GM19023 (cell line): ENCODE data around the gene FMO2.

Experiments
- ATAC-seq: cut with Tn5 transposase; IDR thresholded peaks from one replicate; pipeline ENCODE4 v1.9.1; 2021; ENCODE audit warnings: mild to moderate bottlenecking, moderate library complexity; ENCODE audit not compliant: unreplicated experiment

The FMO2 gene, protein sequence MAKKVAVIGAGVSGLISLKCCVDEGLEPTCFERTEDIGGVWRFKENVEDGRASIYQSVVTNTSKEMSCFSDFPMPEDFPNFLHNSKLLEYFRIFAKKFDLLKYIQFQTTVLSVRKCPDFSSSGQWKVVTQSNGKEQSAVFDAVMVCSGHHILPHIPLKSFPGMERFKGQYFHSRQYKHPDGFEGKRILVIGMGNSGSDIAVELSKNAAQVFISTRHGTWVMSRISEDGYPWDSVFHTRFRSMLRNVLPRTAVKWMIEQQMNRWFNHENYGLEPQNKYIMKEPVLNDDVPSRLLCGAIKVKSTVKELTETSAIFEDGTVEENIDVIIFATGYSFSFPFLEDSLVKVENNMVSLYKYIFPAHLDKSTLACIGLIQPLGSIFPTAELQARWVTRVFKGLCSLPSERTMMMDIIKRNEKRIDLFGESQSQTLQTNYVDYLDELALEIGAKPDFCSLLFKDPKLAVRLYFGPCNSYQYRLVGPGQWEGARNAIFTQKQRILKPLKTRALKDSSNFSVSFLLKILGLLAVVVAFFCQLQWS

GRCh38 chr1:171185091-171185490, at the start of gene FMO2:
Gene FMO2 (plus strand): TSS chr1:171185300. CDS start chr1:171185714, 414 bp downstream.
- no peak for ATAC-seq

DNA sequence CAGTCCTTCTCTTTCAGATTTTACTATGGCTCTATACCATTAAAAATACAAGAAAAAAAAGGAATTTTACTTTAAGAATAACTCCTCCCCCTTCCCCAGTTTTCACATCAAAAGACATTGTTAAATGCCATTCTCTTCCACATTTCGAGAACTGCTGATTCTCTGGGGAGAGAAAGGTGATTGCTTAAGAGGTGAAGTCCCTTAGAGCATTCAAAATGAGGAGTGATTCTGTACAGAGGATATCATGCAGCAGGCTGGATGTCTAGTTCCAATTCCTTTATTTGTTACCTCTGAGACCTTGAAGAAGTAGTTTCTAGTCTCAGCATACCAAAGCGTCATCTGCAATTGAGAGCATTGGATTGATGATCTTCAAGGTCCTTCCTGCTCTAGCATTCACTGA, 47.5 kb upstream of the FMO2 start:
- ATAC-seq = no peak

DNA sequence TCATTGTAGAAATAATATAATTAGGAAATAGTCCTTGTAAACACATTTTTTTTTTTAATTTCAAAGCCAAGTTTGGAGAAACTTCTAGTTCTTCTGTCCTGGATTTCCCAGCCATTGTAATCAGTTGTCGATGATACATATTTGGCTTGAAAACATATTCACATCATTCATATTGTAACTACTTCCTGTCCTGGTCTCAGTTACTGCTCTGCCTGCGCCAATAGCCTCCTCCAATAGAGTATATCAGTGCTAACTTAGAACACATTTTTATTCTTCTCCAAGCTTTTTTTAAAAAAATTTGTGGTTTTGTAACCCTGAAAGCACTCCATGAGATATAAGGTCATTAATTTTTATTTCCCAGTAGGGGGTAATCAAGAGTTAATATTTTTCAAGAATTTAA, 46.1 kb upstream of the FMO2 start:
- no peak for ATAC-seq

DNA sequence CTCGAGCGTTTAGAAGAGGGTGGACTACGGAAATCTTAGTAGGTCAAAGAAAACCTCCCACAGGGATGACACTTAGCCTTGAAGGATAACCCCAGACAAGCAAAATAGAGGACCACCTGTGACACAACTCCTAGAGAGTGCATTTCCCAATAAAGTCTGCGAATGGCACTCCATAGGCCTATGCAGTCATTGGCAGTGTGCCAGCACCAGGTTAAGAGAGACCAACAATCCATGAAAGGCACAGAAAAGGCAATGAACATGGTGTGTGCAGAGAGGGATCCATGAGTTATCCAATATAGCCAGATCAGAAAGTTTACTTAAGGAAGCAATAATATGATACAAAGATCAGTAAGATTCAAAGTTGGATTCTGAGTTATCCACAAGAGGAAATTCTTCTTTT, 45.2 kb upstream of the FMO2 start:
- no peak for ATAC-seq

- no peak for ATAC-seq
Measured at GRCh38 chr1:171140401-171140800, 44.7 kb upstream of the FMO2 start.

- ATAC-seq = no peak
Measured at GRCh38 chr1:171140956-171141687, 44.0 kb upstream of the FMO2 start.

DNA sequence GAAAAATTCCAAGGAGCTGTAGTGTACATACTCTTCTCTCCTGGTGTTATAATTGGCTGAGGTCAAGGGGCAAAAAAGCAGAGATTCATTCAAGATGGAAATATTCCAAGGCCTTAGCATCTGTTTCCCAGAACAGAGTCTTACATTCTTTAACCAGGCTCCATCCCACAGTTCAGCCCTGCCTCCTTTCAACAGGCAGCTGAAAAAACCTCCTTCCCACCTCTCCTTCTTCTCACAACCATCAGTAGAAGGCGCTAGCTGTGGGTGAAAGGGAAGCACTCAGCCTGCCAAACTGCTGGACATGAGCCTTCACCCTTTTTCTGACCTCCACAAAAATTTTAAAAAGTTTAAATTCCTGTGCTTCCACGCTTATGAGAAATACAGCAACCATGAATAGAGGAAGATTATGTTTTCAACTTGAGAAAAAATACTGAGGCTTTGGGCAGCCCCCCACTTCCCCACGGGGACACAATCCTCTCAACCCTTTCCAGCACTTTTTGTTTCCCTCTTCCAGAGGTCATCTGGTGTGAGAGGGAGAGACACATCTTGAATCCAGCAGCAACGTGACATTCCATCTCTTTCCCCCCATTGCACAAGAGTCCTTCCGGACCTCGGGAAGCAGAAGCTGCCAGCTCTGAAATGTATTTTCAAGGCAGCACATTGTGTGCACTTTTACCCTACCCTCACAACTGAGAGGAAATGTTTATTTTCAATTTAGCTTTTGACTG, 43.2 kb upstream of the FMO2 start:
- no peak for ATAC-seq

DNA sequence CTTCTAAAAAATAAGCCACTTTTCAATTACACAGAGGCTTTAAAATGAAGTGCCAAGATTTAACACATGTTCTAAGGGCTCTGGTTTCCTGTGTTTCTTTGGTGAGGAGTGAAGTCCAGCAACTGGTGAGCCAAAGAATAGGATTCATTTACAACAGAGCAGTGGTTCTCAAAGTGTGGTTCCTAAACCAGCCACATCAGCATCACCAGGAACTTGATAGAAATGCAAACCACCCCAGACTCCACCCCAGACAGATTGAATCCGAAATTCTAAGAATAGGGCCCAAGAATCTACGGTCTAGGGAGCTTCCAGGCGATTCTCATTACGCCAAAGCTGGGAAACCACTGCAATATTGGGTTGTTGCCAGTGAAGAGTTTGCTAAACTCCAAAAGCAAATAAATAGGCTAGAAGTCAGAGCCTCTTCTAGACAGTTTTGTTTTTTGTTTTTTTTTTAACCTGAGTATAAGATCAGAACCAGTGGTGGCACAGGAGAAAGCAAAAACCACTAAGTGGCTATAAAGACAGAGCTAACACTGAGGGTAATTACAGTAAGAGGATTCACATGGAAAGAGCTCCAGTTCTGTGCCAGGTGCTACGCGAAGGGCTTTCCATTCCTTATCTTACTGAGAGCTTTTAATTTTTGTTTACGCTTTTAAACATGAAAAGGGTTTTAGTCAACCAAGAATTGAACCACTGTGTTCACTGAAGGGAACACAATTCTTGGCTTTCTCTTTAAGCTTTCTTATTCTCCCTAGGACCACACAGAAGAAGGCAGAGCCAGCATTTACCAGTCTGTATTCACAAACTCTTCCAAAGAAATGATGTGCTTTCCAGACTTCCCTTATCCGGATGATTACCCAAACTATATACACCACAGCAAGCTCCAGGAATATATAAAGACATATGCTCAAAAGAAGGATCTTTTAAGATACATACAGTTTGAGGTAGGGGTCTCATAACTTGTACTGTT, 42.4 kb upstream of the FMO2 start:
- no peak for ATAC-seq

DNA sequence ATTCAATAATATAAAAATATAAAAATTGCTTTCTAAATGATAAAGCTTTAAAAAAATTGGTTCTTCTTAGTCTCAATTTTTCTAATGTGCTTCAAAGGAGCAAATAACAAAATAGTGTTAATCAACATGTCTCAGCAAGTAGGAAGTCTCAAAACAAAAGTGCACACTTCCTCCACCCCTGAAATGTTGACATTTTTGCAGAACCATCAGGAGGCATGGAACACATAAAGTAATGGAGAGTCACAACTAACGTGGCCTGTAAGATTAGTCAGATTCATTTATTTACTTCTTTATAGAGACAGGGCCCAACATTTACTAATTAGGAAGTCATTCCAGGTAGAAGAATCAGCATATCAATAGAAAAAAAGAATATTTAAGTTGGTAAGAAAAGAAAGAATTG, 34.9 kb upstream of the FMO2 start:
- no peak for ATAC-seq

DNA sequence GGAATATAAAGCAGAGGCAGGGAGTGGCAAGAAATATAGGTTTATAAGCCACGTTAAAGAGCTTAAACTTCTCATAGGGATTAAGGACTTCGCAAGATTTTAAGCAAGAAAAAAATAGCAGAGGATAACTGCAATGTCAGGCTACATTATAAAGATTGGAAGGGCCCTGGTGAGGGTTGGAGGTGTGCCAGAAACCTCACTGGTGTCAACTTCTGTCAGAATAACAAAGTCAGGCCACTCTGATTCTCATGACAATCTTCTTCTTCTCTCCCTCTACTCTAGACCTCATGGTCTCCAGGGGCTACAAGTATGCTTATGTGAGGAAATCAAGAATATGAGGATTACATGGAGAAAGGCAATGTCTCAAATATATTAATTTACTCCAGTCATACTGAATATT, 32.6 kb upstream of the FMO2 start:
- no peak for ATAC-seq

DNA sequence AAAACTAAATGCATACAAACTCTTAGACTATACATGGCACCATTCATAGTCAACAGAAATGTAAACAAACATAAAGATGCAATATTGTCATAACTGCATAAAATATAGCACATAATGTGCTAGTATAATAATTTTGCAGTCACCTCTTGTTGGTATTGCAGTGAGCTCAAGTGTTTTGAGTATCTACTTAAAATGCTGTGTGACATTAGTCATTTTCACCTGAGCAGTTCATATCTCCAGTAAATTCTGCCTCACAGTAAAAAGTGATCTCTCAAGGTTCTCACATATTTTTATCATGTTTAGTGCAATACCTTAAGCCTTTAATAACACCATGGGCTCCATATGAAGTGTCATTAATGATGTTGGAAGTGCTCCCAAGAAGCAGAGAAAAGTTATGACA, 29.6 kb upstream of the FMO2 start:
- no peak for ATAC-seq

DNA sequence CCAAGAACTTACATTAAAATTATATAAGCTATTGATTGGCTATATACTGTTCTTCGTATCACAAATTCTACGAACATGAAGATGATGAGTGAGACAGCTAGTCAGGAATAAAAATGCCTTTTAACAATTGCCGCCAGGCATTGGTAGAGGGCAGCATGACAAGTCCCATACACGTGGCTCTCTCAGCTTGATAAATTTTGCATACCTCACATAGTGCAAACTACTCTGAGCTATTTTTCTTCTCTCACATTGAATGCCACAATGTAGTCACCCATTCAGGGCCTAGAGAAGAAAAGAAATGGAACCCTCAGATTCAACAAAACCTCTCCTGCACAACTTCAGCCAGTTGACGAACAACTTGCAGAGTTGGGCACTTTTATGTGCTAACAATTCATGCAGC, 27.0 kb upstream of the FMO2 start:
- ATAC-seq = no peak

DNA sequence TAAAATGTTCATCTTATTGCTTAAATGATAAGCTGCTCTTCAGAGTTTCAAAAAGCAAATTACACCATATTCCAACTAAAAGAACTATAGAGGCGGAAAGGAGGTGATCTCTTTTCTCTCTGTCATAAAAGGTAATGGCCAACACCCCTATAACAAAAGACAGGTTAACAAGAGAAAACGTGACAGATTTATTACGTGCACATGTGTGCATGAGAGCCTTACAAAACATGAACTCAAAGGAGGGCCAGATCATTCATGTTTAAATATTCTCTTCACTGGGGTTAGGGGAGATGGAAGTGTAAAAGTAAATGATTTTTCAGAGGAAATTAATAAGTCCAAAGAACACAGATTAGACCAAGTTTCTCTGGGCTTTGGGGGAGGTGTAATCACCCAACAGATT, 26.5 kb upstream of the FMO2 start:
- no peak for ATAC-seq

GRCh38 chr1:171159148-171159547, 26.0 kb upstream of the FMO2 start:
- ATAC-seq = no peak

DNA sequence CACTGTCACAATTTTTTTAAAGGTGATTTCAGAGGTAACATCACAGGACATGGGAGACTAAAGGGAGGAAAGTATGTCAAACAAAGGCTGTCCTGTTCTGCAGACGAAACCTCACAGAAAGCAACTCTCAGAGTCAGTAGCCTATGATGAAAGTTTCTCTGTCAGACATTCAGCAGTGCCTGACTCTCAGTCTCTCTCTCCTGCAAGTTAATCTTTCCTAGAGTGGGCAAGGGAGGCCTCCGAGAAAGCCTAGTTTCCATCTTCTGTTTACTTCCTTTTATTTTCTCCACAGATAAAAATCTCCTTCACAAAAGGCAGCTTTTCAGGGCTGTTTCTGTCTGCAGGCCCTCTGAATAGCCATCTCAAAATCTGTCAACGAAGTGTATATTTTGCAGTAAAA, 24.9 kb upstream of the FMO2 start:
- no peak for ATAC-seq

DNA sequence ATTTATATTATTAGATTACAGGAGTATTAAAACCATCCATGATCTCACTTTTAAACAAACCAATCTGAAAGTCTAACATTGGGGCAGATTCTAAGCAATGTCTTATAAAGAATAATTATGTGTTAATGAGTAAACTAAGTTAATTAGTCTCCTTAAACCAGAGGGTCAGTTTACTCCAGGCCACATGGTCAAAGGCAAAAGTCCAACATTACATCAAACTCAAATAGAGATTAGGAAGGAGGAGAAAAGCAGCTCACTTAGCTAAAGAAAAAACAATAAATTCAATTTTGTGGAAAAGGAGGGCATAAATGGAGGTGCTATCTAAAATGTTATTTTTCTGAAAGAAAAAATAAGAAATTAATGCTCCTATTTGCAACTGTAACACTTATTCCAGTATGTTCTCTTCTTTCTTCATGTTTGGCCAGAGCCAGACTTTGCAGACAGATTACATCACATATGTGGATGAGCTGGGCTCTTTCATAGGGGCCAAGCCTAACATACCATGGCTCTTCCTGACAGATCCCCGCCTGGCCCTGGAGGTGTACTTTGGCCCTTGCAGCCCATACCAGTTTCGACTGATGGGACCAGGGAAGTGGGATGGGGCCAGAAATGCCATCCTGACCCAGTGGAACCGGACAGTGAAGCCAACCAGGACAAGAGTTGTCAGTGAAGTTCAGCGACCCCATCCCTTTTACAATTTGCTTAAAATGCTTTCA, 24.3 kb upstream of the FMO2 start:
- no peak for ATAC-seq

DNA sequence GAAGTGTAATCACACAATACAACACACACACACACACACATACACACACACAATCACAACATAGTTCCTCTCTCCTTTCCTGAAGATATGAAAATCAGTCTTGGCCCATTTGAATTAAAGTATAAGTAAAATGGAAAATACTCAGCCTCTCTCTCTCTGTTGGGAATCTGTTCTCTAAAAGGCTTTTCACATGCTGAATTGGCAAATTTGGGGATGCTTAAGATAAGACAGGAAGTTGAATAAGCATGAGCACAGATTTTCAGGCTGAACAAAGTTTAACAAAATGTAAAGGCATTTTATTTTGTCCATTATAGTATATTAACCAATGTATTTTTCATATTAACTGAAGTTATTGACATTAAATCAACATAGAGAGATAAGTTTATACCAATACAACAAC, 23.7 kb upstream of the FMO2 start:
- ATAC-seq = no peak

- ATAC-seq = no peak
Measured at GRCh38 chr1:171166361-171166760, 18.7 kb upstream of the FMO2 start.

DNA sequence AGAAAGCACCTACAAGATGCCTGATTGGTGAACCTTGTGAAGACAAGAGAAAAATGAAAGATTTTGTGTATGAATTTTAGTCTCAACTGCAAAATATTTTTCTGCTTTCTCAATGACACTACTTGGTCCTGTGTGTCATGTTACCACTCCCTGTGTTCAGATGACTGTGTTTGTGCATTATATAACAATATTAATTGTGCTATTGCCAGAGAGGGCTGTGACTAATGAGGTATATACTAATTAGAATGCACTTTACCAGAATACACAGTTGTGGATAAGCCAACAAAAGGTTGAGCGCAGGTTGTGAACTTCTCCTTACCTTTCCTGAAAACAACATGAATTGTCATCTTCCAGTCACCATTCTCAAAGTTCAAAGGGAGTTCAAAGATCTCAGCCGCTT, 17.3 kb upstream of the FMO2 start:
- no peak for ATAC-seq

DNA sequence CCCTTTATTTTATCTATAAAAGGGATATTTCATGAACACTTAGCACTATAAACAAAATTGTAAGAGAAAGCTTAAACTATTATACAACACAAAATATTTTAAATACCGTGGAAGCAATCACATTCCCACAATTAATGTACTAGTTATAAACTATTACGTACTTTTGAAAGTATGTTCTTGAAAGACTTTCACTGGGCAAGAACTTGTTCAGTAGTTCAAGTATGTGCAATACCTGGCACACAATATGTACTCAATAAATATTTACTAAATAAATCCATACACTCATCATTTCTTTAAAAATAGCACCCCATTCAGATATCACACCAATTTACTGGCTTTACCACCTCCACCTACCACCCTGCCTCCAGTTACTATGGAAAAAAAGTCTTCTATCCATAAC, 12.6 kb upstream of the FMO2 start:
- no peak for ATAC-seq
